Vagina (tissue), 2 donors: ENCODE data around the gene SAFB. TPM values are rescaled to one million over a fixed set of nuclear protein-coding genes. Genes with fewer than 3 reads are reported as not detected.

ENCODE experiments used
- DNase-seq, 2 donors: peaks; one replicate each; pipeline ENCODE4 v3.0.0-alpha.2; 2017; ENCODE audit errors: extremely low spot score in 2 of 2
- H3K27ac ChIP-seq: fragments of 200-600 bp; sonication (generic); one replicate; pipeline ENCODE4 v1.5.1; 2019
- H3K27me3 ChIP-seq: fragments of 200-600 bp; sonication (generic); one replicate; pipeline ENCODE4 v1.5.1; 2019
- H3K36me3 ChIP-seq, 2 donors: fragments of 200-600 bp; sonication (generic); one replicate each; pipeline ENCODE4 v1.5.1; 2017 to 2019
- H3K4me1 ChIP-seq: fragments of 200-600 bp; sonication (generic); one replicate; pipeline ENCODE4 v1.5.1; 2019
- H3K4me3 ChIP-seq, 2 donors: fragments of 200-600 bp; sonication (generic); 1 replicate in 1 of 2; 2 replicates in 1 of 2; pipeline ENCODE4 v1.5.1; 2016 to 2019
- H3K9me3 ChIP-seq: fragments of 200-600 bp; sonication (generic); one replicate; pipeline ENCODE4 v1.5.1; 2019
- CTCF ChIP-seq, 3 experiments: fragments of 450-650 bp in 2 of 3; fragments of 200-600 bp in 1 of 3; sonication (generic) in 1 of 3; IDR thresholded peaks; one replicate each; pipeline ENCODE4 v1.5.1; 2017 to 2019; ENCODE audit warnings: antibody characterized with exemption in 3 of 3, mild to moderate bottlenecking in 2 of 3, moderate library complexity in 2 of 3
- POLR2A ChIP-seq, 2 donors: fragments of 450-650 bp; IDR thresholded peaks; one replicate each; pipeline ENCODE4 v1.6.1; 2017; ENCODE audit warnings: antibody characterized with exemption in 2 of 2, mild to moderate bottlenecking in 2 of 2, moderate library complexity in 2 of 2
- POLR2AphosphoS5 ChIP-seq, 2 donors: sonication (generic); formaldehyde crosslinking; IDR thresholded peaks; one replicate each; pipeline ENCODE4 v1.9.0; 2017; ENCODE audit warnings: antibody characterized with exemption in 2 of 2, mild to moderate bottlenecking in 2 of 2, low read depth in 1 of 2; ENCODE audit not compliant: insufficient read depth in 1 of 2
- intact Hi-C: fragments of 100-400 bp; cut with DNase I; formaldehyde crosslinking; loops from one replicate; pipeline ENCODE4 v1.15.1; 2023
- total RNA-seq: library from RNA; depleted of rRNA; stranded (reverse); fragments of >200 nt; gene quantifications from one replicate; pipeline ENCODE4 v1.2.3, GENCODE V29; 2016

Gene SAFB
- total RNA-seq, 1 donor from 2014 or later: 145 TPM

DNA sequence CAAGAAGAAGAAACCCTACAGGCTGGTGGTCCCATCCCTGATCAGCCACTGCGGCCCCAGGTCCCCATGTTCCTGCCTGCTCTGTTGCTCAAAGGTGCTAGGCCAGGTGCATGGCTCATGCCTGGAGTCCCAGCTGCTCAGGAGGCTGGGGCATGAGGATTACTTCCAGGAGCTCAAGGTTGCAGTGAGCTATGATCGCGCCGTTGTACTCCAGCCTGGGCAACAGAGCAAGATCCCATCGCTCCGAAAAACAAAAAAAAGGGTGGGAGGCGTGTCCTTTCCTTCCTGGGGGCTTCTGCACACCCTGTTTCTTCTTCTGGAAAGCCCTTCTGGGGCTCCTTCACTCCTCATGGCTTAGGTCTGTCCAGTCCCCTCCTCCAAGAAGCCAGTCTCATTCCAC is 43.2 kb upstream of the SAFB start:
- TF ChIP-seq POLR2AphosphoS5 (IDR thresholded peaks at IDR 0.05; ENCODE audit: insufficient read depth in 1 of 2, low read depth in 1 of 2) (no peak), CTCF (IDR thresholded peaks at IDR 0.05) (no peak), POLR2A (IDR thresholded peaks at IDR 0.05) (no peak)
- Histone ChIP-seq H3K27ac (no peak overlapping the region), H3K9me3 (no peaks in the 10 kb centered on the region), H3K4me1 (peaks cover 9% of the 10 kb centered on the region), H3K4me3 (no peak overlapping the region), H3K36me3 (no peaks in the 10 kb centered on the region), H3K27me3 (no peaks in the 10 kb centered on the region)
- DNase-seq: no peak
- intact Hi-C loops: loop anchor here (5.0 kb wide), 1 partner anchor 532 kb away; no protein-coding TSS in a partner anchor

- TF ChIP-seq CTCF (IDR thresholded peaks at IDR 0.05) (no peak), POLR2A (IDR thresholded peaks at IDR 0.05) (no peak), POLR2AphosphoS5 (IDR thresholded peaks at IDR 0.05; ENCODE audit: insufficient read depth in 1 of 2, low read depth in 1 of 2) (no peak)
These were observed 42.7 kb upstream of the SAFB start for GRCh38 chr19:5580161-5580571.

GRCh38 chr19:5585461-5586299 is 37.2 kb upstream of the SAFB start:
- no peak for DNase-seq
- no peaks in the 10 kb centered on the region for H3K27me3 ChIP-seq
- peak overlapping the region; percentile 39 for H3K27ac ChIP-seq
- H3K9me3 ChIP-seq: no peaks in the 10 kb centered on the region
- H3K36me3 ChIP-seq: peaks cover 0 to 41% of the 10 kb centered on the region in 2 donors
- peaks cover 19% of the 10 kb centered on the region for H3K4me1 ChIP-seq
- peak overlapping the region in 1 of 2 donors; percentile 4 for H3K4me3 ChIP-seq
- no peak for TF ChIP-seq POLR2A (IDR thresholded peaks at IDR 0.05)
- TF ChIP-seq CTCF (IDR thresholded peaks at IDR 0.05): no peak
- no peak for TF ChIP-seq POLR2AphosphoS5 (IDR thresholded peaks at IDR 0.05; ENCODE audit: insufficient read depth in 1 of 2, low read depth in 1 of 2)
- intact Hi-C loops: no loop called here

More at GRCh38 chr19:5580161-5580571, 42.7 kb upstream of the SAFB start:
- DNase-seq: no peak
- peaks cover 12% of the 10 kb centered on the region for H3K4me1 ChIP-seq
- no peaks in the 10 kb centered on the region for H3K27me3 ChIP-seq
- no peaks in the 10 kb centered on the region for H3K36me3 ChIP-seq
- no peak overlapping the region for H3K27ac ChIP-seq
- intact Hi-C loops: no loop called here
- H3K4me3 ChIP-seq: no peak overlapping the region
- H3K9me3 ChIP-seq: no peaks in the 10 kb centered on the region

DNA sequence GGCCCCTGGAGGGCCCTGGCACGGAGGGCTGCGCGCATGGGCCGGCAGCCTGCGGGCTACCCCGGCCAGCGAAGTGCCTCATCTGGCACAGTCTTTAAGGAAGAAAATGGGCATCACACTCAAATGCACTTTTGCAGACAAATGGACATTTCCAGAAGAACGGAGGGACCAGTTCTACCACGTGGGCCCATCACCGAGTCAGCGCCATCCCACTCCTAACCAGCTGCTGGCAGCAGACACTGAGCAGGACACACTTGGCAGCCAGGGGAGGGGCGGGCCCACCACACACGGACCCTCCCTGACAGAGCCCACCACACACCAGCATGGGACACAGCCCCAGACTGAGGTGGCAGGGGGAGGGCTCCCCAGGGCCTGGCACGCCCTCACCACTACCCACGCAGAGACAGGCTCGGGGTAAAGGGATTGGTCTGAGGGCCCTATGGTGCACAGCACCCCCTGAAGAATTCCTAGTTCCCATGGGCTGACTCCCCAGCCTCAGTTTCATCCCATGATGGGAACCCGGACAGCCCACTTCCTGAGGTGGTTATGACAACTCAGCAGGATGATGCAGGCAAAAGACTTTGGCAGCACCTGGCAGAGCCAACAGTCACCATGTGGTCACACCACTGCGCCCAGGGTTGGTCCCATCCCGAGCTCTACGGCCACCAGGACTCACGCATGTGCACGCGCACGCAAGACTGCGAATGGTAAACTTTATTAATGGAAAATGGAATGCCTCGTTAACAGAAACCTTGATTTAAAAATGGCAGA is 36.4 kb upstream of the SAFB start:
- Histone ChIP-seq H3K27ac (no peak overlapping the region), H3K4me1 (peaks cover 19% of the 10 kb centered on the region), H3K27me3 (no peaks in the 10 kb centered on the region), H3K9me3 (no peaks in the 10 kb centered on the region), H3K36me3 (peaks cover 0 to 49% of the 10 kb centered on the region in 2 donors), H3K4me3 (no peak overlapping the region)
- no peak for DNase-seq
- intact Hi-C loops: no loop called here
- TF ChIP-seq POLR2A (IDR thresholded peaks at IDR 0.05) (no peak), CTCF (IDR thresholded peaks at IDR 0.05) (no peak), POLR2AphosphoS5 (IDR thresholded peaks at IDR 0.05; ENCODE audit: insufficient read depth in 1 of 2, low read depth in 1 of 2) (no peak)
